ENCODE measurements around the gene TMEM229B. TPM values are rescaled to one million over a fixed set of nuclear protein-coding genes. Genes with fewer than 3 reads are reported as not detected.

Gene TMEM229B
- total RNA-seq, 2 experiments from 2014 or later: 1.3 to 1.5 TPM

GRCh38 chr14:67469954-67470353 lies 18.6 kb downstream of the TMEM229B start:
- Mint-ChIP-seq H3K4me1 (peaks cover 2% of the 10 kb centered on the region), H3K9me3 (ENCODE audit: low read depth) (no peaks in the 10 kb centered on the region), H3K27me3 (no peaks in the 10 kb centered on the region), H3K27ac (no peak overlapping the region), H3K4me3 (no peak overlapping the region), H3K36me3 (ENCODE audit: low read depth) (no peaks in the 10 kb centered on the region)
- no peak for ATAC-seq
- intact Hi-C loops (cut with DNase I, micrococcal nuclease): no loop called here
- no peak for DNase-seq
- ChIA-PET POLR2A (no interaction called here), CTCF (interaction anchor here (0.6 to 0.8 kb wide), 2 partner anchors 58 to 134 kb away, joined by 3 to 4 read pairs; no protein-coding TSS in a partner anchor)

GRCh38 chr14:67468378-67468730 lies 20.2 kb downstream of the TMEM229B start:
- ChIA-PET CTCF (no interaction called here), POLR2A (interaction anchor here (0.6 kb wide), 1 partner anchor 965 kb away, joined by 3 read pairs; no protein-coding TSS in a partner anchor)
- Mint-ChIP-seq H3K4me3 (no peak overlapping the region), H3K4me1 (peaks cover 16% of the 10 kb centered on the region), H3K27me3 (no peaks in the 10 kb centered on the region), H3K27ac (no peak overlapping the region), H3K9me3 (ENCODE audit: low read depth) (no peaks in the 10 kb centered on the region), H3K36me3 (ENCODE audit: low read depth) (no peaks in the 10 kb centered on the region)
- no peak for DNase-seq
- ATAC-seq: no peak
- intact Hi-C loops (cut with DNase I, micrococcal nuclease): no loop called here

- ATAC-seq (no peak), DNase-seq (no peak)
- Mint-ChIP-seq H3K4me3 (no peak overlapping the region), H3K4me1 (peaks cover 16% of the 10 kb centered on the region), H3K9me3 (ENCODE audit: low read depth) (no peaks in the 10 kb centered on the region), H3K27me3 (no peaks in the 10 kb centered on the region), H3K27ac (no peak overlapping the region), H3K36me3 (ENCODE audit: low read depth) (no peaks in the 10 kb centered on the region)
- intact Hi-C loops (cut with DNase I, micrococcal nuclease): no loop called here
- CTCF ChIA-PET: interaction anchor here (0.8 to 3.3 kb wide), 6 partner anchors 10 to 237 kb away, joined by 3 to 12 read pairs (median 5); no protein-coding TSS in a partner anchor
- POLR2A ChIA-PET: no interaction called here
Observed at GRCh38 chr14:67467134-67467533, 21.4 kb downstream of the TMEM229B start.

- Mint-ChIP-seq H3K27ac (peak overlapping the region; percentile 16), H3K4me3 (no peak overlapping the region), H3K27me3 (no peaks in the 10 kb centered on the region), H3K4me1 (peaks cover 16% of the 10 kb centered on the region), H3K36me3 (ENCODE audit: low read depth) (no peaks in the 10 kb centered on the region), H3K9me3 (ENCODE audit: low read depth) (no peaks in the 10 kb centered on the region)
- CTCF ChIA-PET: interaction anchor here (0.6 to 3.3 kb wide), 3 partner anchors 37 to 239 kb away, joined by 3 to 12 read pairs (median 3); no protein-coding TSS in a partner anchor
- ATAC-seq (no peak), DNase-seq (no peak)
- POLR2A ChIA-PET: no interaction called here
- intact Hi-C loops (cut with DNase I, micrococcal nuclease): no loop called here
Observed at GRCh38 chr14:67464879-67465278, 23.6 kb downstream of the TMEM229B start.

GRCh38 chr14:67464377-67464776 lies 24.1 kb downstream of the TMEM229B start:
- ChIA-PET CTCF (interaction anchor here (0.6 to 3.3 kb wide), 2 partner anchors 37 to 62 kb away, joined by 3 to 12 read pairs; no protein-coding TSS in a partner anchor), POLR2A (no interaction called here)
- no peaks in the 10 kb centered on the region for H3K36me3 Mint-ChIP-seq (ENCODE audit: low read depth)
- peak overlapping the region; percentile 16 for H3K27ac Mint-ChIP-seq
- no peaks in the 10 kb centered on the region for H3K27me3 Mint-ChIP-seq
- peaks cover 16% of the 10 kb centered on the region for H3K4me1 Mint-ChIP-seq
- H3K9me3 Mint-ChIP-seq (ENCODE audit: low read depth): no peaks in the 10 kb centered on the region
- ATAC-seq: peak; percentile 71
- H3K4me3 Mint-ChIP-seq: no peak overlapping the region
- DNase-seq: peak; percentile 21
- intact Hi-C loops (cut with DNase I, micrococcal nuclease): no loop called here

- DNase-seq: no peak
- H3K36me3 Mint-ChIP-seq (ENCODE audit: low read depth): no peaks in the 10 kb centered on the region
- ChIA-PET CTCF (interaction anchor here (1.5 kb wide), 2 partner anchors 23 to 36 kb away, joined by 3 read pairs; no protein-coding TSS in a partner anchor), POLR2A (no interaction called here)
- no peaks in the 10 kb centered on the region for H3K27me3 Mint-ChIP-seq
- no peaks in the 10 kb centered on the region for H3K9me3 Mint-ChIP-seq (ENCODE audit: low read depth)
- H3K4me1 Mint-ChIP-seq: peaks cover 16% of the 10 kb centered on the region
- no peak overlapping the region for H3K4me3 Mint-ChIP-seq
- intact Hi-C loops (cut with DNase I, micrococcal nuclease): no loop called here
- ATAC-seq: no peak
- H3K27ac Mint-ChIP-seq: no peak overlapping the region
Observed at GRCh38 chr14:67463900-67464299, 24.6 kb downstream of the TMEM229B start.

GRCh38 chr14:67461996-67462395 lies 26.5 kb downstream of the TMEM229B start:
- ATAC-seq: no peak
- Mint-ChIP-seq H3K36me3 (ENCODE audit: low read depth) (no peaks in the 10 kb centered on the region), H3K4me1 (peaks cover 14% of the 10 kb centered on the region), H3K27ac (no peak overlapping the region), H3K9me3 (ENCODE audit: low read depth) (no peaks in the 10 kb centered on the region), H3K4me3 (no peak overlapping the region), H3K27me3 (no peaks in the 10 kb centered on the region)
- POLR2A ChIA-PET: no interaction called here
- DNase-seq: no peak
- intact Hi-C loops (cut with DNase I, micrococcal nuclease): no loop called here
- CTCF ChIA-PET: interaction anchor here (0.6 to 1.3 kb wide), 7 partner anchors 10 to 234 kb away, joined by 3 to 4 read pairs (median 3); no protein-coding TSS in a partner anchor

GRCh38 chr14:67461341-67461985 lies 27.1 kb downstream of the TMEM229B start:
- DNase-seq: no peak
- ChIA-PET CTCF (interaction anchor here (0.6 to 1.3 kb wide), 5 partner anchors 10 to 71 kb away, joined by 3 to 4 read pairs (median 3); no protein-coding TSS in a partner anchor), POLR2A (no interaction called here)
- no peak overlapping the region for H3K27ac Mint-ChIP-seq
- peaks cover 14% of the 10 kb centered on the region for H3K4me1 Mint-ChIP-seq
- intact Hi-C loops (cut with DNase I, micrococcal nuclease): no loop called here
- ATAC-seq: peak; percentile 64
- H3K36me3 Mint-ChIP-seq (ENCODE audit: low read depth): no peaks in the 10 kb centered on the region
- H3K9me3 Mint-ChIP-seq (ENCODE audit: low read depth): no peaks in the 10 kb centered on the region
- no peak overlapping the region for H3K4me3 Mint-ChIP-seq
- H3K27me3 Mint-ChIP-seq: no peaks in the 10 kb centered on the region

GRCh38 chr14:67459336-67459735 lies 29.2 kb downstream of the TMEM229B start:
- CTCF ChIA-PET: interaction anchor here (0.6 kb wide), 1 partner anchor 287 kb away, joined by 3 read pairs; no protein-coding TSS in a partner anchor
- peaks cover 8% of the 10 kb centered on the region for H3K4me1 Mint-ChIP-seq
- DNase-seq (no peak), ATAC-seq (no peak)
- H3K27ac Mint-ChIP-seq: no peak overlapping the region
- intact Hi-C loops (cut with DNase I, micrococcal nuclease): no loop called here
- H3K4me3 Mint-ChIP-seq: no peak overlapping the region
- H3K36me3 Mint-ChIP-seq (ENCODE audit: low read depth): no peaks in the 10 kb centered on the region
- no peaks in the 10 kb centered on the region for H3K9me3 Mint-ChIP-seq (ENCODE audit: low read depth)
- POLR2A ChIA-PET: no interaction called here
- H3K27me3 Mint-ChIP-seq: no peaks in the 10 kb centered on the region

- no peak for ATAC-seq
- Mint-ChIP-seq H3K4me1 (no peaks in the 10 kb centered on the region), H3K27ac (no peak overlapping the region), H3K9me3 (ENCODE audit: low read depth) (no peaks in the 10 kb centered on the region), H3K4me3 (no peak overlapping the region), H3K36me3 (ENCODE audit: low read depth) (no peaks in the 10 kb centered on the region), H3K27me3 (no peaks in the 10 kb centered on the region)
- POLR2A ChIA-PET: no interaction called here
- CTCF ChIA-PET: interaction anchor here (0.7 to 1.3 kb wide), 2 partner anchors 9 to 29 kb away, joined by 3 to 5 read pairs; no protein-coding TSS in a partner anchor
- intact Hi-C loops (cut with DNase I, micrococcal nuclease): no loop called here
- no peak for DNase-seq
Observed at GRCh38 chr14:67457782-67458181, 30.7 kb downstream of the TMEM229B start.

- DNase-seq: no peak
- intact Hi-C loops (cut with DNase I, micrococcal nuclease): no loop called here
- Mint-ChIP-seq H3K9me3 (ENCODE audit: low read depth) (no peaks in the 10 kb centered on the region), H3K36me3 (ENCODE audit: low read depth) (no peaks in the 10 kb centered on the region), H3K27me3 (no peaks in the 10 kb centered on the region), H3K4me1 (no peaks in the 10 kb centered on the region), H3K27ac (no peak overlapping the region), H3K4me3 (no peak overlapping the region)
- ChIA-PET POLR2A (no interaction called here), CTCF (interaction anchor here (1.3 kb wide), 1 partner anchor 10 kb away, joined by 5 read pairs; no protein-coding TSS in a partner anchor)
- no peak for ATAC-seq
Observed at GRCh38 chr14:67456732-67457131, 31.8 kb downstream of the TMEM229B start.

Measured in activated CD4-positive, alpha-beta T cell treated with anti-CD3 and anti-CD28 coated beads for 36 hours (primary cell).